Amygdala (tissue), 56 donors: Measurements from ENCODE around the gene CCR5AS.
"Not testable (repeated sequence)": the region's sequence is repeated elsewhere in the genome, so short reads cannot be mapped to it uniquely, and the experiment has no call there.

Experiments
- DNase-seq, 56 donors: peaks; one replicate each; lab custom pipeline; 2025; lab: John Stamatoyannopoulos, UW

CCR5AS gene

DNA sequence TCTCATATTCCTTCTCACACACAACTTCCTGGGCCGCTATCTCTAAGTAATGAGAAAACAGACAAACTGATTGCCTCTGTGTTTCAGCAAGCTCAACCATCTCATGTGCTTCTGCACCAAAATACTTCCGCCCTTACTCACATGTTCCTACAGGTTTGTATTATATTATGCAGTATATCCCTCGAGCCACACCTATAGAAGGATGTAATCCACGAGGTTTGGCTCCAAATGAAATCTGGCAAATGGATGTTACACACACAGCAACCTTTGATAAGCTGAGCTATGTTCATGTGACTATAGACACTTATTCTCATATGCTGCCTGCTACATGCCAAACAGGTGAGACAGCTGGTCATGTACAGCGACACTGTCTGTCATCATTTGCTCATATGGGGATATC lies 22.8 kb upstream of the CCR5AS start:
- DNase-seq: no peak

DNA sequence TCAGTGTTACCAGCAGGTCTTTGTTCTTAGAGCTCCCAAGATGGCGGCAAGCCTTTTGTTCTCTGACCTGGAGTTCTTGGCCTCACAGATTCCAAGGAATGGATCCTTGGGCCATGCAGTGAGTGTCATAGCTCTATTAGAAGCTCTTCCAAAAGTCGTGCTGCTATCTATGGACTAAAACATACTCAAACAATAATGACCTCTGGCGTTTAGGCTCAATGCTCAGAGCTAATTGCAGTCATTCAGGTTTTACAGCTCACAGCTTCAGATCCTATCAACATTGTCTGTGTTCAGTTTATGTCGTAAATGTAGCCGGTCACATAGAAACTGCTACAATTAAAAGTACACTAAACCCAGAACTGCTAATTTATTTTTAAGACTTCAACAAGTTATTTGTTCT lies 22.4 kb upstream of the CCR5AS start:
- no peak for DNase-seq

DNA sequence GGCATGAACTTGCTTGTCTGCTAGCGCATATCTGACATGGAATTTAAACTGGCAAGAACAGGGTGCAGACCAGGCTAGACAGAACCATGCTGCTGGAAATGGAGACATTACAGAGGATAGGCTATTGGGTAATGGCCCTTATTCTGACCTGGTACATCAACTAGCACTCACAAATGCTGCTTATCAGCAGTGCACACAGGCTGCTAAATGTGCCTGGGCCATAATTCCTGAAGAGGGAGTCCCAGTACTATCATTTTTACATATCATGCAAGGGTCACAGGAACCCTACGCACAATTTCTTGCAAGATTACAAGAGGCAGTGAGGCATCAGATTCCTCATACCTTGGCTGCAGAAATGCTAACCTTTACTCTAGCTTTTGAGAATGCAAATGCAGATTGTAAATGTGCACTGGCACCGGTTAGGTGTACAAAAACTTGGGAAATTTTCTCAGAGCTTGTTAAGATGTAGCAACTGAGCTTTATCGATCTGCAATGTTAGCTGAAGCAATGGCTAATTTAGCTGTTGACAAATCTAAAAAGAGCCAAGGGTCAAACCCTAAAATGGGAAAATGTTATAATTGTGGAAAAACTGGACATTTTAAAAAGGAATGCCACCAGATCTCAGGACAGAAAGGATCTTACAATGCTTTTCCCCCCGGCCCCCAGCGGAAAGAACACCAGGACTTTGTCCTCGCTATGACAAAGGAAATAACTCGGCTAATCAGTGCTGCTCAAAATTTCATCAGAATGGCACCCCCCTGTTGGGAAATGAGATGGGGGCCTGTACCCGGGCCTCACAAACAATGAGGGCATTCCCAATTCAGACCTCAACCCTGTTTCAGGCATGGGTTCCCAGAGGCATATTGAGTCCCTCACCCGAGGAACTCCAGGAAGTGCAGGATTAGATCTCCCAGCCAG lies 21.3 kb upstream of the CCR5AS start:
- DNase-seq: no peak

DNA sequence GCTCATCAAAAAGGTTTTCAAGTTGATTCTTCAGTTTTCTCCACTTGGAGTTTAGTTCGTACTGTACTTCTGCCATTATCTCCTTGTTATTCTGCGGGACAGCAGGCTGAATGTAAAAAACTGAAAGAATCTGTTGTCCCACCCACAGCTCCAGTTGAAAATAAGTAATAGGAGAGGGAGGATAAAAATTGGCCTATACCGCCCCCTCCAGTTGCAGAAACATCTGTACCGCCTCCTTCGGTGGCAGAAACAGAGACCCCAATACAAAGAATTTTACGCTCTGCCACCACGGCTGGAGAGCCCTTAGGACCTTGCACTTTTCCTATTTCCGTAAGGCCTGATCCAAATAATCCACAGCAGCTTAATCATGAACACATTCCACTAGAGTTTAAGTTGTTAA lies 20.5 kb upstream of the CCR5AS start:
- not testable (repeated sequence) for DNase-seq

DNA sequence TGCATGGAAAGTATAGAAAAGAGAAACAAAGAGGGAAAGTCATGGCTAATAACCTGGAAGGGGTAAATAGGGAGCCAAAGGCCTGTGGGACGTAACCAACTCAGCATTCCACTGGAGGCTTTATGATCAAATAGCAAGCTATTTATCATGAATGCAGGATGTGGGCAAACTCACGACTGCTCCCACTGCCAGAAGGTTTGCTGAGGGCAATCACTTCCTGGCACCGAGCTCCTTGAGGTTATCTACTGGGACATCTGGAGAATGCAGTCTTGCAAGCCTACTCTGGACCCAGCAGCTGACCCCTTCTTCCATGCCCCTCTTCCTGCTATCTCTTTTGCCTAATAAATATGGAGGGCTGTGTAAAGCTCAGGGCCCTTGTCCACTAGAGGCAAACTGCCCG lies 19.6 kb upstream of the CCR5AS start:
- not testable (repeated sequence) for DNase-seq

DNA sequence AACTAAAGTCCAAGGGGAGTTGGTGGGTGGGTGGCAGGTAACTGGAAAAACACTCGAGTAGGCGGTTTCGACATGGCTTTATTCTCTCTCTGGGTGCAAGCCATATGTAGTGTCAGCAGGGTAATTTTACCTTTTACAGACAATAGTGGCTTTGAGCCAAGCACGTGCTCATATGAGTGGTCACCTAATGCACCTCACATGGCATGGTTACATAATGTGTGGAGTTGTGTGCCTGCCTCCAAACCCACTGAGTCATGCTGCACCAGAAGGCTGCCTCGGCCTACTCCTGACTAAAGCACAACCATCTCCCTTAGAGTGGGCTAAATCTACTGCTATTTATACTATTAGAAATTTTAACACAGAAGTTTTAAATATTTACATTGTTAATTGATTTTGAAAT lies 16.7 kb upstream of the CCR5AS start:
- peak in 10 of 56 donors; percentile 6 to 35 (median 24) for DNase-seq

DNA sequence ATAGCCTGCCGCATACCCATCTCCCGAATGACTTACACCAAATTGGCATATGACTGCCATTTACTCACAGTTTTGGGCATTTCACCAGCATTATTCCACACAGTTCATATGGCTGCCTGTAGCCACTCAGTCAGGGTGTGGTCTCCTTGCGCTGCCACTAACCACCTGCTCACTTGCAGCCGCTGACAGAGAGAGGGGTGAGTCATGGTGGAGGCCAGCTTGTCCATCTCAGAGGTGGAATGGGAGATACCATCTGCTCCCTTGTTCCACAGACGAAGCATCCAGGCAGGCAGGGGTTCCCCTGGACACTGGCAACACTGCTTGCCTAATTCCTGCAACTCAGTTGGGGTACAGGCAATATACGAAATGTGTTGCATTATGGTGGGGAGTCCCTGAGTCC lies 15.8 kb upstream of the CCR5AS start:
- no peak for DNase-seq

DNA sequence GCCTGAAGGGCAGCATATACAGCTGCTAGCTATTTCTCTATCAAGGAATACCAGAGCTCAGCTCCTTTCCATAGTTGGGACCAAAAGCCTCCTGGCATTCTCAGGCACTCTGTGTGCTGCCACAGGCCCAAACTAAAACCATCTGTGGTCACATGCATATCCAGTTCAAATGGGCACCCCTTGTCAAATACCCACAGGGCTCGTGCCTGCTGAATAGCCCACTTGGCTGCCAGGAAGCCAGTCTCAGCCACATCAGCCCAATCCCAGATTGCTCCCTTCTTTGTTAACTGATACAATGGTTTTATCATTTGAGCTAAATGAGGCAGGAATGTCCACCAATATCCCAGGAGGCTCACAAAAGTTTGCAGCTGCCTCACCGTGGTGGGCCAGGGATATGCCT lies 14.1 kb upstream of the CCR5AS start:
- DNase-seq: no peak

DNA sequence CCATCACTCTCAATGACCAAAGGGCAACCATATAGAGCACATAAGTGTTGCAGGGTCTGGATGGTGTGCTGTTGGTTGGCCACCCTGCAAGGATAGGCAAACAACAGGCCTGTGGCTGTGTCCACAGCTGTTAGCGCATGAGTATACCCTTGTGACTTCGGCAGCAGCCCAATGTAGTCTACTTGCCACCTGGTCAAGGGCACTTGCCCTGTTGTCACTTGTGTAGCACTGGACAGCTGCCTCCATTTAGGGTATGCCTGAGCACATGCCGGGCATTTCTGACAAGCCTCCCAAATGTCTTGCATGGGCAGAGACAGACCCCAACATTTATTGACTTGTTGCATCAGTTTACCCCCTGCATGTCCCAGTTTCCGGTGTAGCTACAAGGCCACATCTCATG lies 12.9 kb upstream of the CCR5AS start:
- DNase-seq: no peak

DNA sequence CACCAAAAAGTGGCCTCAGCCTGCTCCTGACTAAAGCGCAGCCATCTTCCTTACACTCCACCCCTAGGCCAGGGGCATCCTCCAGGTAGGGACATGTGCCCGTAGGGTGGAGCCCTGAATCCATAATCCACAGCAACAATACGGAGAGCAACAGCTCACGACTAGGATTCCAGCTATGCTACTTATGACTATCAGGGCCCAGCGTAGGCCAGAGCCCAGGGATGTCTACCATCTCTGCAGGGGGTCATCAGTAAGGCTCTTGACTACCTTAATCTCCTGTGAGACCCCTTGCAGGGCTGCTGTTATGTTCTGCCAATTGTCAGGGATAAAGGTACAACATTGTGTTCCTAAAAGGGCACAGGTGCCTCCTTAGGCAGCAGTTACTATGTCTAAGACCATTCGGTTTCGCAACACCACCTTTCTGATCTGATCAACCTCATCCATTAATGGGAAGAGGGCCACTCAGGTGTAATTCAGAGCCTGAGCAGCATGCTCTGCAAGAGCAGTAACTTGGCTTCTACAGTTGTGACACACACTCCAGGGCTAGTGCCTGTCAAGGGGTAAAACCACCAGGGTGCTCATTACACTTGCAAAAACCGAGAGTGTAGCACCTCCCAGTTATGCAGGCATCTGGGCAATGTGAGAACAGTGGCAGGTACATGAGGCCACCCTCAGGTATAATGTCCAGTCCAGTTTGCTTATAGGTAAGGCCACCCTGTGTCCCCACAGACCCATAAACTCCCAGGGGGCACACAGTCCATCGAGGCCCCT lies 11.2 kb upstream of the CCR5AS start:
- DNase-seq: no peak

DNA sequence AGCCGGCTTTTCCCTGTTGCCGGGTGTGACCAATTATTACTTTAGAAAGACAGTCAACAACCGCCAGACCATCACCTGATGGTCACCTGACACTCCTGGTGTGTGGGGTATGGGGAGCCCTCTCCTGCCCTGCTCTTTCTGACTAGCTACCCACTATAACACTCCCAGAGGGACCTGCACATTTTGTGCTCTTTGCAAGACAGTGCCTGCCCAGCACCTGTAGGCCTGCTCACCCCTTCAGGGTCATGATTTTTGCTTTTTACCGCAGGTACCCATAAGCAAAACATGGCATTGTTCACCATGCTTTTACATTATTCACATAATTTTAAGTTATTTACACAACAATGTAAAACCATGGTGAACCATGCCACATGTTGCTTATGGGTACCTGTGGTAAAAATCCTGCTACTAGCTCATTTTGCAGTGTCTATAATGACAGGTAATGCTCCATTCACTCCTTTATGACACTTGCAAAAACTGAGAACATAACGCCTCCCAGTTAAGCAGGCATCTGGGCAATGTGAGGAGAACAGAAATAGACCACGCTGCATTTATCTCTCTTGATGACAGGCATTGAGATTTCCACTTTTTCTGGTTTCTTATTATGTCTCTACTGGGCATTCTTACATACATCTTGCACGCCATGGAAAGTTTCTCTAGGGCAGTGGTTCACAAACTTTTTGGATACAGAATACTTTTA lies 10.1 kb upstream of the CCR5AS start:
- DNase-seq: no peak

DNA sequence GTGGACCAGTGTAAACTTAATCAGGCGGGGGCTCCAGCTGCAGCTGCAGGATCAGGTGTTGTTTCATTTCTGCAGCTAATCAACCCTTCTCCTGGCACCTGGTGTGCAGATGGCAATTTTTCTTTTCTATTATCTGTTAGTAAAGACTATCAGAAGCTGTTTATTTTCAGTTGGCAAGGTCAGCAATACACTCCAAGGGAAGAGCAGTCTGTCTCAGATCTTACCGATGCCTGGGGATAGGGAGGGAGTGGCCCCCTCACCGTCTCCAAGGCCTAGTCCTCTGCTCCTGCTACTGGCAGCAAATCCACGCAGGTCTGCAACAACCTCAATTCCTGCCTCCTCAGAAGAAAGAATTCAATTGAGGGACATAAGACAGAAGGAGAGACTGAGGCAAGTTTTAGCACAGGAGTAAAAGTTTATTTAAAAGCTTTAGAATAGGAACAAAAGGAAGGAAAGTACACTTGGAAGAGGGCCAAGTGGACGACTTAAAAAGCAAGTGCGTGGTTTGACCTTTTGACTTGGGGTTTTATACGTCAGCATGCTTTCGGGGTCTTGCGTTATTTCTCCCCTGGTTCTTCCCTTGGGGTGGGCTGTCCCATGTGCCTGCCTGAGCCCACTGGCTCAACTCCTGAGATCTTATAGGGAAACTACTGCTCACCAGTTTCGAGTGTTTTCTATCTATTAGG lies 9.4 kb upstream of the CCR5AS start:
- DNase-seq: no peak

DNA sequence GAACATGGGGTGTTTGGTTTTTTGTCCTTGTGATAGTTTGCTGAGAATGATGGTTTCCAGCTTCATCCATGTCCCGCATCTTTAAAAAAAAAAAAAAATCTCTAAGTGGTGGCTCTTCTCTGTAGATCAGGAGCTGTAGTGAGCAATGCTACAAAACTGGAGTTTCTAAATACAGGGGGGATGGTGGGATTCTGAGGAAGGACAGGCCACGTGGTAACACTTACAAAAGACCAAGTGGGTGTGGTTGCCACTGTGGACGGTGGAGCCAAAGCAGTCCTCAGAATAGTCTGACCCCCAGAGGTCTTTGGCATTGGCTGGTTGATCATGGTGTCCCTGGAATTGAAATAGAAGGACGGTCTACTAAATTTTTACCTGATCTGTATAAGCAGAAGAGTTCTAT lies 7.9 kb upstream of the CCR5AS start:
- DNase-seq: no peak

DNA sequence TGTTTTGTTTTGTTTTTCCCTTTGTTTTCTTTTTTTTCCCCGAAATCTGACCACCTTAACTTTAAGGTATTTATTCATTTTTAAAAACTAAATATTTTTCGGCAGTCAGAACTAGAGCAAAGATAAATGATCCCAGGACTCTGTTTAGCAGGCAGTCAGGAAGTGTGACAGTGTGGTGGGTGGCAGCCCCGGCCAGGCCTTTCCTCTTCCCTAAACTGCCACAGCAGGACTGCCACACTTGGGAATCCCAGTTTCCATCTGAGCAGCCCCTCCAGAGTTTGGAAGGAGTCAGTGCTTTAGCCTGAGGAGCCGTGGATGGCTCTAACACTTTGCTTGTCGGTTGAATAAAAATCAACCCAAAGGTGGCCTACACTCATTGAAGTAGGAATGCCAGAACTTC lies 7.1 kb upstream of the CCR5AS start:
- no peak for DNase-seq

DNA sequence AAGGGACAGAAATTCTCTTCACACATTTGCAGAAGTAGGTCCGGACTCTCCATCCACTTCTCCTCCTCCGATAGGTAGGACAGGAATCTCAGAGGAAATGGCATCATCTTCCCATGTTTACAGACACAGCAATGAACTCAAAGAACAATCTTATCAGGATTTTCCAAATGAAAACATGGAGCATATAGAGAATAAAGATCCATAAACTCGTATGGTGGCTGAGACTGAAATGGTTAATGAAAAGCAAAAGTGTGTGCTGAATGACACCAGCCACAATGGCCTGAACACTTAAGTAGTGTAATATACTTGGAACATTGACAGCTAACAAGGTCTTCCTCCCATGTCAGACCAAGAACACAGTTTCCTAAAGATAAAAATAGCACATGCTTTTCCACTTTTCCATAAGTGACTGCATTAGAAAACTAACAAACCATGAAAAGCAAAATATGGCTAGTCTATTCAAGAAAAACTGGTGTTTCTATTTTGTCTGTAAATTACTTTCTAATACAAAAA lies 6.0 kb upstream of the CCR5AS start:
- DNase-seq: no peak

DNA sequence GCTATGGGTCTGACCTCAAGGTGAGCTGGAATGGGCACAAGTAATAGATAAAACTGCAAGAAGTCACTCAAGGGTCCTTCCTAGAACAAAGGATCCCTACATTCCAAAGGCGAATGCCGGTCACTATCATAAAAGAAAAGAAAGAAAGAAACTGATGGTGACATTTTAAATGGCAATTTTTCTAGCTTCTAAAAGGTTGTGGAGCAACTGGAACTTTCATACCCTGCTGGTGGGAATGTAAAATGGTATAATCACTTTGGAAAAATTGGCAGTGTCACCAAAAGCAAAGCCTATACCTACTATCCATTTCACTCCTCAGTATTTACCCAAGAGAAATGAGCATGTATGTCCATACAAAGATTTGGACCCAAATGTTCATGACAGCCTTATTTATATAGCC lies 4.4 kb upstream of the CCR5AS start:
- DNase-seq: no peak

DNA sequence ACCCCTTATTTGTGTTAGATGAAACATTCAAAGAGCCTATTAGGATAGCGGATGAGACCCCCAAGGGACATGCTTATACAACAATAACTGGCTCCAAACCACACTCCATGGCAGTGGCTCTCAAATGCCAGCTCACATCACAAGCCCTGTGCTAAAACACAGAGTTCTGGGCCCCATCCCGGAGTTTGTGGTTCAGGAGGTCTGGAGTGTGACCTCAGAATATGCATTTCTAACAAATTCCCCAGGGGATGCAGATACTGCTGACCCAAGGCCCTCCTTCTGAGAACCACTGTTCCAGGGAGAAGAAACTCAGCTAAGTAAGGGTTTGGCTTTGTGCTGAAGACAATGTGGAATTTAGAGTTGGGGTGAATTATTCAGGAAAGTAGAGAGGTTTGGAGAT lies 3.8 kb upstream of the CCR5AS start:
- no peak for DNase-seq

DNA sequence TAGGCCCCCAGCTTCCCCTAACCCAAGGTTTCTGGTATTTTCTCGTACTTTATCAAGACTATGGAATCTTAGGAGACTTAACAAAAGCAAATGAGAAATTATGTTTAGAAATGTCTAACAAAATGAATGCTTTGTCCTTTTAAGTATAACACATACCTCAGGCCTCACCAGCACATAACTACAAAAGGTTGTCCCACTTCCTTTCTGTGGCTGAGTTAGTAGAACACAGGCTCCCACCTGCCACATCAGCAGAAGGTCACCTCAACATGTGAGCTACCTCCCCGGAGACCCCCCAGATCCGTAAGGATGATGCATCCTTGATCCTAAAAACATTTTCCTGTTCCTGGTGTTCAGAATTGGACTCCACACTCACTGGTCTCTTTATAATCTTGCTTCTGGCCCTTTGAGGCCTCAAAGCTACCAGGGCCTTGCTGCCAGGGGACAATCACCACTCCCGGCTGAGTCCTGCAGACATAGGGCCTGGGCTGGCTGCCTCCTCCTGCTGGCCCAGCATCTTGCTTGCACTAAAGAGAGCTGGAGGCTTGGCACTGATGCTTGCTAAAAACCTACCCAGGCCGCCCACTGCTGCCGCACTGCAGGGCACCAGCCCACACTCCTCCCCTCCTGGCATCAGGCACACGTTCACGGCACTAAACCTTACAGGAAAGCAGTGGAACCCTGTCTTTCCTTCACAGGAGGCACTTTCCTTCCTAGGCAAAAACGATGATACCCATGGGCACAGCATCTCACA lies 3.0 kb upstream of the CCR5AS start:
- DNase-seq: peak in 8 of 56 donors; percentile 2 to 53 (median 20)

DNA sequence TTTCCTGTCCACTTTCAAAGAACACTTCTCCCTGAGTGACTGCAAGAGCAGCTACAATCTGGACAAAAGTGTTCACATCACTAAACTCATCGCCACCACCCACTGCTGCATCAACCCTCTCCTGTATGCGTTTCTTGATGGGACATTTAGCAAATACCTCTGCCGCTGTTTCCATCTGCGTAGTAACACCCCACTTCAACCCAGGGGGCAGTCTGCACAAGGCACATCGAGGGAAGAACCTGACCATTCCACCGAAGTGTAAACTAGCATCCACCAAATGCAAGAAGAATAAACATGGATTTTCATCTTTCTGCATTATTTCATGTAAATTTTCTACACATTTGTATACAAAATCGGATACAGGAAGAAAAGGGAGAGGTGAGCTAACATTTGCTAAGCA lies 2.0 kb upstream of the CCR5AS start:
- no peak for DNase-seq

DNA sequence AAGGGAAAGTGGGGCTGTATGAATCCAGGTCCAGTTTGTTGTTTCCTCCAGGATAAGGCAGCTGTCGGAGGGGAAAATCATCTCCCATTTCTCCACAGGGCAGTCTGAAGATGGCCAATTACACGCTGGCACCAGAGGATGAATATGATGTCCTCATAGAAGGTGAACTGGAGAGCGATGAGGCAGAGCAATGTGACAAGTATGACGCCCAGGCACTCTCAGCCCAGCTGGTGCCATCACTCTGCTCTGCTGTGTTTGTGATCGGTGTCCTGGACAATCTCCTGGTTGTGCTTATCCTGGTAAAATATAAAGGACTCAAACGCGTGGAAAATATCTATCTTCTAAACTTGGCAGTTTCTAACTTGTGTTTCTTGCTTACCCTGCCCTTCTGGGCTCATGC lies 1.1 kb upstream of the CCR5AS start:
- DNase-seq: no peak
